ENCODE data around the gene TFE3.

- TF ChIP-seq FOXM1 (IDR thresholded peaks at IDR 0.05; ENCODE audit: borderline replicate concordance) = no peak
- no peak for TF ChIP-seq PKNOX1 (IDR thresholded peaks at IDR 0.05)
- TF ChIP-seq FOXA1 (IDR thresholded peaks at IDR 0.05) = no peak
- no peak for TF ChIP-seq L3MBTL2 (conservative IDR thresholded peaks at IDR 0.05)
- TF ChIP-seq TARDBP (IDR thresholded peaks at IDR 0.05) = no peak
- no peak for TF ChIP-seq BHLHE40 (IDR thresholded peaks at IDR 0.05; ENCODE audit: borderline replicate concordance)
- TF ChIP-seq HDGF (IDR thresholded peaks at IDR 0.05; ENCODE audit: borderline replicate concordance) = no peak
- TF ChIP-seq NFRKB (IDR thresholded peaks at IDR 0.05) = no peak
- TF ChIP-seq ARNT (IDR thresholded peaks at IDR 0.05) = no peak
These were observed 5.2 kb downstream of the TFE3 start for GRCh38 chrX:49037883-49038475.

Measured in HEK293T (cell line).